Islet of Langerhans (tissue), 1 donor: ENCODE measurements around the gene RINL.

Source experiments
- FAIRE-seq: peaks from one replicate; lab custom pipeline; 2011; peaks lifted over from hg19 to GRCh38; lab: Jason Lieb, UNC

The RINL gene

GRCh38 chr19:38849147-38849859 lies 28.8 kb downstream of the RINL start:
- no peak for FAIRE-seq

- no peak for FAIRE-seq
Observed at GRCh38 chr19:38848299-38849146, 29.6 kb downstream of the RINL start.

DNA sequence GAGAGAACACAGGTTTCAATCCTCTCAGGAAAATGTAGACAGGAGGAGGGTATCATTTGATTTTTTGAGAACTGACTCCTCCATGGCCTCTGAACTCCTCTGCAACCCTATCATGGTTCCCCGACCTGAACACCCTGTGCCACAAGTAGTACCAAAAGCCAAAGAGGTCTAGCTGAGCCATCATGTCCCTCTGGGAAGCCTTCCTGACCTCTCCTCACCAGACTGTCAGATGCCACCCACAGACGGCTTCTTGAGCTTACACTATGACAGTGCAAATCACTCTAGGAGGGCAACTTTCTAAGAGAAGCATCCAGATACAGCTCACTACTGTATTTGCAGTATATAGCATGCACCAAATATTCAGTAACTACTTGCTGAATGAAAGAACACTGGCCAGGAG lies 32.0 kb downstream of the RINL start:
- no peak for FAIRE-seq

DNA sequence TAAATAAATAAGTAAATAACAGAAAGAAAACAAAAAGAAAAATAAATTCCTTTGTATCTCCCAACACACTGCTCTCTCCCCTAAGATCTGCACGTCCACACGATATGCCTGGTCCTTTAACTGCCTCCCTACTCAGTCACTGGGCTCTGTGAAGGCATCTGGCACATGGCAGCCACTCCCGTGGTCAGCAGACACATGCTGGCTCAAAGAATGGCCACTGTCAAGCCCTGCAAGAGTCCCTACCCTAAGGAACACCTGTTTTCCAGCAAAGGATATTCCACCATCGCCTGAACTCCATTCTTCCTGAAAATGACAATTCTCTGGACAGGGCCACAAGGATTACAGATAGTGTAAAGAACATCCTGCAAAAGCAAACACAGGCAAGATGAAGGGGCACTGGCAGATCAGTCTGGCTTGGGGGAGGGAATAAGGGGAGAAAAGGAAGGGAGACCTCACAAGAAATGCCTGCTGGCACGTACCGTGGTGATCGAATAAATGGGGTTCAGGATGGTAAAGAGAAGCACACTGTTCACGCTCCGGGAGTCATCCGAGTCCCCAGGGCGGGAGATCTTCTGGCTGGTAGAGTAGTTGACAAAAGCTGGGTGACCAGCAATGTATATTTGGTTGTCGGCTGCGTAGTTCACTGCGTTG lies 32.6 kb downstream of the RINL start:
- no peak for FAIRE-seq

GRCh38 chr19:38844093-38844686 lies 33.9 kb downstream of the RINL start:
- no peak for FAIRE-seq

- no peak for FAIRE-seq
Observed at GRCh38 chr19:38843175-38843758, 34.8 kb downstream of the RINL start.

DNA sequence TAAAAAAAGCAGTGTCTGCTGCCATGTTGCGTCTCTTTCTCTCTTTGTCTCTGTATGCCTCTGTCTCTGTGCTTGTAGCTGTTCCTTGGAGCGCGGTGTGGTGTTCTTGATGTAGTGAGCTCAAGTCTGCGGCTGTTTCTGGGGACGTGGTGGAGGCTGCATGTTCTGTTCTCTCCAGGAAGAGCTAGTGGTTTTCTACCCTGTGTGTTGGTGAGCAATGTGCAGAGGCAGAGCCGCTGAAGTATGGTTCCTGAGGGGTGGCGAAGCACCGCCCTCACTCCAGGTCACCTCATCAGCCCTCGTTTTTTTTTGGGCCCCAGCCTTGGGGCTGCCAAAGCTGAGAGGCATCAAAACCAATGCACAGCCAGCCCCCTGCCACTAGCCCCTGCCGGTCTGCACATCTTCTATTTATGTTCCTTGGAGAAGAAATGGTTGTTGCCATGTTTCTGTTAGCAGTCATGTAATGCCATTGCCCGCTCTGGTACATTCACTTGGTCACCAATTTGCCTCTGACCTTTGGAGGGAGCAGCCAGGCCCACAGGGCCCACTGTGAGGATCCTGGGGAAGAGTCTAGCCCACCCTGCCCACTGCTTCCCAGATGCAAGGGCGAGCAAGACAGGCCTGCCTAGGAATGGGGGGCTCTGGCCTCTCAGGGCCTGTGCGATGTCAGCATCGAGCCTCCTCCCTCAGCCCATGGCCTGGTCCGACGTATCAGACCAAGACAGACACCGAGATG lies 35.5 kb downstream of the RINL start:
- no peak for FAIRE-seq

- FAIRE-seq, result no peak
Observed at GRCh38 chr19:38841787-38842438, 36.2 kb downstream of the RINL start.

- no peak for FAIRE-seq
Observed at GRCh38 chr19:38841180-38841766, 36.8 kb downstream of the RINL start.

DNA sequence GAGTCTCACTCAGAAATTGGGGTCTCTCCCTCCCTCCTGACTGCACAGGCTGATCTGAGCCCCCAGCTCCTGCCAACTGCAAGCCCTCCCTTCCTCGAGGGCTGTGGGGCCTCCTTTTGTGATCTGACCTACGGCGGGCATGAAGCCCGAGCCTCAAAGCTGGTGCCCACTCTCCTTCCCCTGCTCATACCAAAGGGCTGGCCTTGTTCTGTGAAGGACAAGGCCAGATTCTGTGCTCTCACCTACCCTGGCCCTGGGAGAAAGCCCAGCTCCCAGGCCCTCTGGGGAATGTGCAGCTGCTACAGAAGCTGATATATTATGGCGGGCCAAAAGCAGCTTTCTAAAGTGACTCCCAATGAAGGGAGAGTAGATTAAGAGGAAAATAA lies 37.5 kb downstream of the RINL start:
- FAIRE-seq, result no peak

- FAIRE-seq, result no peak
Observed at GRCh38 chr19:38839816-38840582, 38.1 kb downstream of the RINL start.

GRCh38 chr19:38838986-38839761 lies 38.9 kb downstream of the RINL start:
- no peak for FAIRE-seq

DNA sequence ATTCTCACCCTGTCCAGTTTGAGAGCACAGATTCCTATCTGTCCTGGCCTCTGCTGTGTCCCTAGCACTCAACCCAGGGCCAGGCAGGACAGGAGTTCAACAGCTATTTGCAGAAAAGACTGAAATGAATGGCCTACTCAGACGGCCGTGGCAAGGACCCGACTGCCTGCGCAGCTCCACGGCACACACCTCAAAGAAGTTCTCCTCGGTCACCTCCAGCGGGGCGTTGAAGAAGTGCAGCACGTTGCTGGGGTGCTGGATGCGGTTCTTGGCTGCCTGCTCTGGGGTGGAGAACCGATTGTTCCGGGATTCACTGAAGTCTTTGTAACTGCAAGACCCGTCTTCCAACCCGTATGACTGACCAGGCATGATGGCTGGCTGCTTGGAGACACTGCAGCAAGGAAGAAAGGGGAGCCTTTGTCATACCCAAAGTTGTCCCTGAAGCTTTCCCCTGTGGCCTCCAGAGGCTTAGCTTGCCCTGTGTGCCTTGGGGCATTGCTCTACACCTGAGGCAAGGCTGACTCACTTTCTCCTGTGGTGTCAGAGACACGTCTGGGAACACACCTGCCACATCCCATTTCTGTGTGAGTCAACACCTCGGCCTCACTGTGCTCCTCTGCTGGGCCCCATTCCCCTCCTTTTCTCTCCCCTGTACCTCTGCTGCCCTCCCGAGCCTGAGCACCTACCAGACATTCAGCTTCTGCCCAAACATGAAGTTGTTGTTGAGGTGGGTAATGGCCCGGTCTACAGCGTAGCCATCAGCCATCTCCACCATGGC lies 39.7 kb downstream of the RINL start:
- no peak for FAIRE-seq

- FAIRE-seq, result no peak
Observed at GRCh38 chr19:38837656-38838121, 40.4 kb downstream of the RINL start.

DNA sequence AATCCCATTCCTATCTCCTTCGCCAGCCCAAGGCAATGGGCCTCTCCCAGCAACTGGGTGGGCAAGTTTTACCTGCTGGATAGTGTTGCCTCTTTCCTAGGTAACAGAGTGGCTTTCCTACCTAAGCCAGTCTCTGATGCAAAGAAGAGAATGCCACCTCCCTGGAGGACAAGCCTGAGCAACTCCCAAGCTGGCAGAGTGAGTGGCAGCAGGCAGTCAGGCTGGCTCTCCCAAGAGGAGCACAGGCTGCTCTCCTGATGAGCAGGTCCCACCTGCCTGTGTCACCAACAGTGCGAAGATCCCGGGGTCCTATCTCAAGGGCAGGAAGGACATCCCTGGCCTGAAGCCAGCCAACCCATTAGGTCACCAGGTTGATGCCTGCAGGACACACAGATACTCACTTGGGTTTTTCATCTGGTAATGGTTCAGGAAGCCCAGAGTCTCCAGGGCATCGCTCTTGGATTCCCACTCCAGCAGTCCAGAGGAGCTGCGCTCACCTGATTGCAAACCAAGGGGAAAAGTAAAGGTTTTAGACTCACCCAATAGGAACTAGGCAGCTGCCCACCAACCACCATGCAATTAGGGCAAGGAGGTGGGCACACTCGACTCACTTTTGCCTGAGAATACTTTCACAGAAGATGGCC lies 41.0 kb downstream of the RINL start:
- no peak for FAIRE-seq

GRCh38 chr19:38836159-38836982 lies 41.7 kb downstream of the RINL start:
- no peak for FAIRE-seq

DNA sequence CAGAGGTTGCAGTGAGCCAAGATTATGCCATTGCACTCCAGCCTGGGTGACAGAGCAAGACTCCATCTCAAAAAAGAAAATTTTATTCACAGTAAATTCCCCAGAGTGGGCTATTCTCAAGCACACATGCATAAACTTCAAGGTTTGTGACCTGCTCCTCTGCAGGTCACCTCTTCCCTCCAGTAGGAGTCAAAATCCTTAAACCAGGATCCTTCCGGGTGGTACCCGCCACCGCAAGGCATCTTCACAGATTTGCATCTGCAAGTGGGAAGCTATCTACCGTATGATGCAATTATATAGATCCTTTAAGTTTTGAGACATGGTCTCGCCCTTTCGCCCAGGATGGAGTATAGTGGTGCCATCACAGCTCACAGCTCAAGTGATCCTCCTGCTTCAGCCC lies 43.5 kb downstream of the RINL start:
- FAIRE-seq, result no peak
